GM21723 (cell line): ENCODE results near the gene RNPEPL1.

ENCODE experiments used
- ATAC-seq: cut with Tn5 transposase; IDR thresholded peaks from one replicate; pipeline ENCODE4 v1.9.1; 2021; ENCODE audit warnings: mild to moderate bottlenecking, moderate library complexity; ENCODE audit not compliant: unreplicated experiment

RNPEPL1 gene

DNA sequence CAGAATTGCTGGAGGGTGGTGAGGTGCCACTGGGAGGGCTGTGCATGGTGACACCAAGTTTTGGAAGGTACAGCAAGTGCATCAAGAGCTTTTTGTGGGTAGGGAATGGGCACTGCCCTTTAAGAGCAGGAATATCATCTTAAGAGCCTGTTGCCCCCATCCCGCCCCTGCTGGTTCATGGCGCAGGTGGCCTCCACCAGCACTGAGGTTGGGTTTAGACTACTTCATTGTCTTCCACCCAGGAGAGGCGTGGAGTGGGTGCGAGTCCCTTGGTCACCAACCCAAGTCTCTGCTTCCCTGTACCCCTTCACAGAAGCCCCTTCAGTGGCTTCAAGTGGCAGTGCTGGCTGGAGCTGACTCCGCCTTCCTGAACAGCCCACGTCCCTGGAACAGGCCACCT, 7.8 kb downstream of the RNPEPL1 start:
- no peak for ATAC-seq

DNA sequence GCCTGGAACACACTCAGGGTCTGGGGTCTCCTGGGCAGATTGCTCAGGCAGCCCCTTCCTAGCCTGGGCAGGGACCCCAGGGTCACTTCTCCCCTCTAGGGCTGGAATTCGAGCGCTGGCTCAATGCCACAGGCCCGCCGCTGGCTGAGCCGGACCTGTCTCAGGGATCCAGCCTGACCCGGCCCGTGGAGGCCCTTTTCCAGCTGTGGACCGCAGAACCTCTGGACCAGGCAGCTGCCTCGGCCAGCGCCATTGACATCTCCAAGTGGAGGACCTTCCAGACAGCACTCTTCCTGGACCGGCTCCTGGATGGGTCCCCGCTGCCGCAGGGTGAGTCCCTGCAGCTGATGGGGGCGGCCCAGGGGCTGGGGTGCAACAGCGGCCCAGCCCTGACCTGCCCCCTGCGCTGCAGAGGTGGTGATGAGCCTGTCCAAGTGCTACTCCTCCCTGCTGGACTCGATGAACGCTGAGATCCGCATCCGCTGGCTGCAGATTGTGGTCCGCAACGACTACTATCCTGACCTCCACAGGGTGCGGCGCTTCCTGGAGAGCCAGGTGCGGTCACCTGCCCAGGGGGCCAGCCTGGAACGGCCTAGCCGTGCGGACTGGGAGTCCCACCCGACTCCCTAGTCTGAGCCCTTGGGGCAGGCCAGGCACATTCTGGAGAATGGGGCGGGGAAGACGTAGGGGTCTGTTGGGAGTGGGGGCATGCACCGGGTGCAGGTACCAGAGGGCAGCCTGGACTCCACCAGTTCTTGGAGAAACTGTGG, 8.3 kb downstream of the RNPEPL1 start:
- no peak for ATAC-seq

DNA sequence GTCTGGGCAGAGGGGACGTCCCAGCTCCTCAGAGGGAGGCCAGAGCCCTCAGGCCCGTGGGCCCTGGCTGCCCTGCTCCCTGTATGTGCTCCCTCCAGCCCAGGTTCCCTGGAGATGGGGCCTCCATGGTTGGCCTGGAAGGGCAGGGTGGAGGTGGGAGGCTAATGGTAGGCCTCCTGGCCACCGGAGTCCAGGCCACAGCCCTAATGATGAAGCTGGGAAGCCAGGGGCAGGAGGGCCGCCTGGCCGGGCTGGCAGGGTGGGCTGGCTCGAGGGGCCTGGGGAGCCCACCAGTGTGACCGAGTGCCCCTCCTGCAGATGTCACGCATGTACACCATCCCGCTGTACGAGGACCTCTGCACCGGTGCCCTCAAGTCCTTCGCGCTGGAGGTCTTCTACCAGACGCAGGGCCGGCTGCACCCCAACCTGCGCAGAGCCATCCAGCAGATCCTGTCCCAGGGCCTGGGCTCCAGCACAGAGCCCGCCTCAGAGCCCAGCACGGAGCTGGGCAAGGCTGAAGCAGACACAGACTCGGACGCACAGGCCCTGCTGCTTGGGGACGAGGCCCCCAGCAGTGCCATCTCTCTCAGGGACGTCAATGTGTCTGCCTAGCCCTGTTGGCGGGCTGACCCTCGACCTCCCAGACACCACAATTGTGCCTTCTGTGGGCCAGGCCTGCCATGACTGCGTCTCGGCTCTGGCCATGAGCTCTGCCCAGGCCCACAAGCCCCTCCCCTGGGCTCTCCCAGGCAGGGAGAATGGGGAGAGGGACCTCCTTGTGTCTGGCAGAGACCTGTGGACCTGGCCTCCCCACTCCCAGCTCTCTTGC, 9.2 kb downstream of the RNPEPL1 start:
- ATAC-seq: no peak

DNA sequence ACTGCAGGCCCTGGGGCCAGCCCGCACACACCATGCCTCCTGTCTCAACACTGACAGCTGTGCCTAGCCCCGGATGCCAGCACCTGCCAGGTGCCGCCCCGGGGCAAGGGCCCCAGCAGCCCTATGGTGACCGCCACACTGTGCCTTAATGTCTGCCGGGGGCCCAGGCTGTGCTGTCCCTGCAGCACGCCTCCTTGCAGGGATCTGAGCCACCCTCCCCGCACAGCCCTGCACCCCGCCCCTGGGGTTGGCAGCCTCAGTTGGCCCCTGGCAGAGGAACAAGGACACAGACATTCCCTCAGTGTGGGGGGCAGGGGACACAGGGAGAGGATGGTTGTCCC, 9.8 kb downstream of the RNPEPL1 start:
- no peak for ATAC-seq

DNA sequence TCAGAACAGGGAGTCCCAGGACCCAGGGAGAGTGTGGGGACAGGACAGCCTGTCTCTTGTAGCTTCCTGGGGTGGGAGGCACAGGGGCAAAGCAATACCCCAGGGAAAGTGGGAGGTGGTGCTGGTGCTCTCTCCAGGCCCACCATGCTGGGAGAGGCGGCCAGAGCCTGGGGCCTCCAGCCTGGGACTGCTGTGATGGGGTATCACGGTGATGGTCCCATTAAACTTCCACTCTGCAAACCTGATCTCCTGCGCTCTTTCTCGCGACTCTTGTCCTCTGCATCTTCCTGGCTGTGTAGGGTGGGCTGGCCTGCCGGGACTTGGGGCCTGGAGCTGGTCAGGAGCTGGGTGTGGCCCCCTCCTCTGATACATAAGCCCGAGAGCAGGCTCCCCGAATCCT, 10.2 kb downstream of the RNPEPL1 start:
- no peak for ATAC-seq

DNA sequence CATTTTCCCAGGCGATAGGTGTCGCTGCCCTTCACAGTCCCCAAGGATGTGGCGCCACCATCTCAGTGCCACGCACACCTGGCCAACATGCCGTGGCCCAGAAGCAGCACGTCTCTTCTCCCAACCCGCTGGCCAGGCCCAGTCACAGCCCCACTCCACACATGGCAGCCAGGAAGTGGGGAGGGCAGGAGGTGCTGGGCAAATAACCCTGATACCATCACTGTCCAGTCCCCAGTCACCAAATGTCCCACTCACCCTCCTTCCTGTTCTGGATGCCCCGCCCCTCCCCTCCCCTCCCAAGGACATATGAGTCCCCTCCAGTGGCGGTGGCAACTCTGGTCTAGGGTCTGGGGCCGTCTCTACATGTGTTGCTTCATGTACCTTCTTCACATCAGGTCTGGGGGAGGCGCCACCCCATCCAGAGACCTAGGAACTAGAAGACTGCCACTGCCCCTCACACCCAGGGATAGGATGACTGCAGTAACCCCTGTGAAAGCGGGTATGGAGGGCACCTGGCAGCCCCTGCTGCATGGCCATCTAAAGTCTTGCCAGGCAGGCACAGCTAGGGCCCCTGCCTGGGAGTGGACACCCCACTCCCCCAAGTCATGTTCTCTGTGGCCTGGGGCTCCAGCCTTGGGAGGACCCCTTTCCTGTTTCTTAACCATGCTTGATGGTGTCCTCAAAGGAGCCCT, 10.9 kb downstream of the RNPEPL1 start:
- peak; percentile 14 for ATAC-seq

DNA sequence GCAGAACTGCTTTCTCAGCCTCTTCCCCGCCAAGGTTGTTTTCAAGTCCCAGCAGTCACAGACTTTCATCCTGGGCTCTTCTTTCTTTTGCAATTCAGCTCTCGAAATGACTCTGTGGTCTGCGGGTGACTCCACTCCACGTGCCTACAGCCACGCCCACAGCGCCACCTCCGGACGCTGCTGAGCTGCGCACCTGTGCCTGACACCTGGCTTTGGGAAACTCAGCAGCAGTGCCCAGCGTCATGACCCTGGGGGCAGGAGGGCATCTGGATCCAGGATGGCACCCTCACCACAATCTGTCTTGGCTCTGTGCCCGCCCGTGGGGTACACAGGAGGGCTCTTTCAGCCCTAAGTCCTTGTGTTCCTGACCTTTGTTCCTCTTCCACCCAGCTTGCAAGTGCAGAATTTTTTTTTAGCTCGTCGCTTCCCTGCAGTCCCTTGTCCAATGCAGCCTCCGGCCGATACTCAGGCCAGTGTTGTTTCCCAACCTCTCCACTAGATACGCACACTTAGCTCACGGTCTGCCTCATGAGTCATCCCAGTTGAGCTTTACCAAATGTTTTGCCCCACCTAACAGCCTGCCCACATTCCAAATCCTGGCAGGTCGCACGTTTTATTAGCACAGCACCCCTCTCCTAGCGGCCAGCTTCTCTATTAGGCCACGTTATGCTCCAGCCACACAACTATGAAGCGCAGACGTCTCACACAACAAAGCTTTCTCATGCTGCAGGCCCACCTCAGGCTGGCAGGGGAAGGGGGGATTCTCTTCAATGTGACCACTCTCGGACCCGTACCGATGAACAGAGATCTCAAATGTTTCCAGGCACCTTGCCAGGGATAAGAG, 11.7 kb downstream of the RNPEPL1 start:
- ATAC-seq: peak; percentile 51

DNA sequence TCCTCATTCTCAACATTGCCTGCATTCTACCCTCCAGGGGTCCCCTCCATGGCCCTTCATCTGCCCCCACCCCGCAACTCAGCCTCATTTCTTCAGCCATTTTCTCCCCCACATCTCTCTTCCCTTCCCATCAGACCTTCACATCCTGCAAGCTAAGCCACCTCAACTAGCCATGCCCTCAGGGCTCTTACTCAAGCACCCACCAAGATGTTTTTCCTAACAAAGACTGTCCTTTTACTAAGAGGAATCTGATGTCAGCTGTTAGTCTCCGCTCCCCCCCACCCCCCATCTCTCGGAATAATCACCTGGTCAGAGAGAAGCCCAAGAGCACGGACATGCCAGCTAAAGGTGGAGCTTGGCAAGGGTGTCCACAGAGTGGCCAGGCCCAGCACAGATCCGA, 13.5 kb downstream of the RNPEPL1 start:
- ATAC-seq: no peak

DNA sequence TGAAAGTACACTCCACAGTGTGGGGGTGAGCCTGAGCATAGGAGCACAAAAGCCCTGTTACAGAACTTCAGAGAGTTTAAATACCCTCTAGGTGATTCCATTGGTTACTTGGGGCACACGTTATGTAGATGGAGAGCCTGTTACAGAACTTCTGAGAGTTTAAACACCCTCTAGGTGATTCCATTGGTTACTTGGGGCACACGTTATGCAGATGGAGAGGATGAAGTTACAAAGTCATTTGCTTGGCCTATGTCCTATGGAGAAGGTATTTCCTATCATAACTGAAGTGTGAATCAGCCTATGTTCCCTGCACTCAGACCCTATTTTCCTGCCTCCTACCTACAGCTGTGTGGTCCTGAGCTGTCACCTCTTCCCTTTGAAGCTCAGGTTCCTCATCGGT, 14.5 kb downstream of the RNPEPL1 start:
- ATAC-seq: no peak

DNA sequence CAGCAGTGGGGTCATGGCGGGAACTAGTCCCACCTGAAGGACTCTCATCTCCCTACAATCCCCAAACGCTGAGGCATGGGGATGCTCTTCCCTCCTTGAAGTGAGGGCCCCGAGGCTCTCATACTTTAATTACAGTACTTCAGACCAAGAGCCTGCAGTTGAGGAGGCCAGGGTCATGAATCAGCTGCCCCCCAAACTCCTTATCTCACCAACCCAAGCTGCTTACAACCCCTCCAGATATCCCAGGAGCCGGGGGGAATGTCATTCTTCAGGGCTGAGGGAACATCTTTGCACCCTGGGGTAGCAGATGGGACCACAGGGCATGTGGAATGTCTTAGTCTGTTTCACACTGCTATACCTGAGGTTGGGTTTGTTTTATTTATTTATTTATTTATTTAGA, 15.5 kb downstream of the RNPEPL1 start:
- no peak for ATAC-seq

DNA sequence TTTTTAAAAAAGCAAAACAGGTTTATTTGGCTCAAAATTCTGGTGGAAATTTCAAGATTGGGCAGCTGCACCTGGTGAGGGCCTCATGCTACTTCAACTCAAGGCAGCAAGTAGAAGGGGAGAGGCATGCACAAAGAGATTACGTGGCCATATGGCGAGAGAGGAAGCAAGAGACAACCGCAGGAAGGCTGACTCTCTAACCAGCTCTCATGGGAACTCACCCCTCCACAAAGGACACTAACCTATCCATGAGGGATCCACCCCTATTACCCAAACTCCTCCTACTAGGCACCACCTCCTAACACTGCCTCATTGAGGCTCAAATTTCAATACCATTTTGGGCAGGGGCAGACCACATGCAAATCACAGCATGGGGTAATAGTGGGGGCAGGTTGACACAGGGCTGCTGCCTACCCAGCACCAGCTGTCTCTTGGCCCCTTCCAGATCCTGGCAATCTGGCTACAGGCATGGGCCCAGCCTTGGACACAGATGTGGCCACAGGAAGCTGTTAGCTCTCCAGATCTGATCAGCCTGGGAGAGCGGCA, 16.3 kb downstream of the RNPEPL1 start:
- ATAC-seq: peak; percentile 60

DNA sequence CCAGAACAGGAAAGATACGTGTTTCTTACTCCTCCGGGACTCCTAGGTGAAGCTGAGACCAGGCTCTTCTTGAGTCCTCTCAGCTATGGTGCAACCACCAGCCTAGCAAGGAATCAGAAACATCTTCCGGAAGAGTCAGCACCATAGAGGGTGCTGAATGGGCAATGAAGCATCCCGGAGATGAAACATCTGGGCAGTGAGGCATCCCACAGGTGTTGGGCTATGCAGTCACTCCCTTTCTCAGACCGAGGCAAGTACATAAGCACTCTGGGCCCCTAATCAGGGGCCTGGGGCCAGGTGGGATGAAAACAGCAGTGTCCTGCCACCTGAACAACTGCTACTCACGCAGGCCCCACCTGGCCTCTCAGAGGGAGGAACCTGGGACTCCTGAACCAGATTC, 16.8 kb downstream of the RNPEPL1 start:
- peak; percentile 26 for ATAC-seq

DNA sequence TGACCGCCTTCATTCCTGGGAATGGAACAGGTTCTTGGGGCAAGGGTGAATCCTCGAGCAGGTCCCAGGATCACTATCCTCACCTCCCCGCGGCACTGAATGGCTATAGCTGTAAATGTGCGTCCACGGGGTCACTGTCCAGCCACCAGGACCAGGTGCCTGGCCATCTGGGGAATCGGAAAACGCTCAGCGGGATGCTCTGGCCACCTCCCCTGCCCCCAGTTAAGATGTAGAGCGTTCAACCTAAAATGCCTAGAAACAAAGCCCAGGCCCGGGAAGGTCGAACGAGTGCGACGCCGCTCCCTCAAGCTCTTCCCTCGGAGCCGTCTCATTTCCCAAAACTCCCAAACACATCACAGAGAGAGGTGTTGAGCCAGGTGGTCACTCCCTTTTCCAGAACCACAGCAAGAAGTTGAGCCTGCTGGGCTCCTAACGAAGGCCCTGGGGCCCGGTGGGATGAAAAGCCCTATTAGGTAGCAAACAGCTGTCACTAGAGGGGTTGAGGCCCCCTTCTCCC, 17.5 kb downstream of the RNPEPL1 start:
- ATAC-seq: no peak

DNA sequence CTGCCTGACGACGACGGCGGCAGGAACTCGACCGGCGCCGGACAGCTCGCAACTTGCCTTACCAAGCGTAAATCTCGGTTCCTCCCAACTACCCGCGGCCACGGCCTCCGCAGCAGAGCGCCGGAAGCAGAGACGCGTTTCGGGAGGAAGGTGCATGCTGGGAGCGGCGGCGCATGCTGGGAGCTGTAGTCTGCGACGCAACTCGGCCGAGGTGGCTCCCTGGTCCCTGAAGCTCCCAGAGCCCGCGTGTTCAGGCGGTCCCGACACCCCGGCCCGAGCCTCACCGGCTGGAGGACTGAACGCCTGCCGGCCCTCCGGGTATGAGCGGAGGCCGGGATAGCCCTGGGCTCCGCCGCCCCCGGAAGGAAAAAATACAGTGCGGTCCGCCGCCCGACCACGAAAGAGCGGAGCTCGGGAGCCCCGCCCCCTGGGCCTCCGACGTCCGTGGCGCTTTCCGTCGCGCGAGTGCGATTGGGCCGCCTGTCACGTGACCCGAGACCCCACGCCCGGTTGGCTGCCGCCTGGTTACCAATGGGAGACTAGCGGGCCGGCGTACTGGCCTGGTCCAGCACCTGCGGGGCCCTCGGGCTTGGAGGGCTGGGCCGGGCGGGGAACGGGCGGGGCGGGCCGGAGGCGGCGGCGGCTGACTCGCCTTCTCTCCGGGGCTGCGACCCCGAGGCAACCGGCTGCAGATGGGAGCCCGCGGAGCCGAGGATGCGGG, 18.1 kb downstream of the RNPEPL1 start, which contains the start of gene CAPN10:
TSS of gene CAPN10 (plus strand) at position 537 of the 721 bp plus-strand sequence. CDS start at position 715, 178 bp downstream.
- ATAC-seq: peak; percentile 59

DNA sequence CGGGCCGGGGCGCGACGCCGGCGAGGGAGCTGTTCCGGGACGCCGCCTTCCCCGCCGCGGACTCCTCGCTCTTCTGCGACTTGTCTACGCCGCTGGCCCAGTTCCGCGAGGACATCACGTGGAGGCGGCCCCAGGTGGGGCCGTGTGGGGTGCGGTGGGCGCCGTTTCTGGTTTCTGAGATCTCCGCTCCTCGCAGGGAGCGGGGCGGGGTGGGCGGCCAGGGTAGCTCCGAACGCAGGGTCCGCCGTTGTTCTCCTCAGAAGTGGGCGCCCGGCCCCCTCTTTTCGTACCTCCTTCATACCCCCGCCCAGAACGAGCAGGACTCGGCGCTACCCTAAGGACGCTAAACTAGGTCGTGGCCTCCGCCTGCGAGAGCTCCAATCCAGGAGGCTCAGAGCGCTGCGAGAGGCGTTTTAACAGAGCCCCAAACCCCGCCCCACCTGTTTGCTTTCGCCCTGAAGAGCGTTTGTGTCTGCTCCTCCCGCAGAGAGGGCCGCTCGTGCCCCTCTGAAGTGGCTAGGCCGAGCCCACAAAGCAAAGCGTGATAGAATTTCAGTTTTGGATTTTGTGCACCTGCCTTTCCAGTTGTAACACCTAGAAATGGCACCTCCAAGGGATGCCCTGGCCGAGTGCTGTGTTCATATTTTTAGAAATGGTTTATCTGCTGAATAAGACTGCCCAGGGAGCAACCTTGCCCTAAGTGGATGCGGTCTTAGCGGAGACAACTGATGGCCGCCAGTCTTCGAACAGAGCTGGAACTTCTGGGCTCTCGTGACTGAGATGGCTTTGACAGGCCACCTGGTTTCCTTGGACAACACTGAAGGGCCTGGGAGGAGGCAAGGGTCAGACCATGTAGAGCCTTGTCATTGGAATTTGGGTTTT, 18.9 kb downstream of the RNPEPL1 start:
- peak; percentile 1 for ATAC-seq

DNA sequence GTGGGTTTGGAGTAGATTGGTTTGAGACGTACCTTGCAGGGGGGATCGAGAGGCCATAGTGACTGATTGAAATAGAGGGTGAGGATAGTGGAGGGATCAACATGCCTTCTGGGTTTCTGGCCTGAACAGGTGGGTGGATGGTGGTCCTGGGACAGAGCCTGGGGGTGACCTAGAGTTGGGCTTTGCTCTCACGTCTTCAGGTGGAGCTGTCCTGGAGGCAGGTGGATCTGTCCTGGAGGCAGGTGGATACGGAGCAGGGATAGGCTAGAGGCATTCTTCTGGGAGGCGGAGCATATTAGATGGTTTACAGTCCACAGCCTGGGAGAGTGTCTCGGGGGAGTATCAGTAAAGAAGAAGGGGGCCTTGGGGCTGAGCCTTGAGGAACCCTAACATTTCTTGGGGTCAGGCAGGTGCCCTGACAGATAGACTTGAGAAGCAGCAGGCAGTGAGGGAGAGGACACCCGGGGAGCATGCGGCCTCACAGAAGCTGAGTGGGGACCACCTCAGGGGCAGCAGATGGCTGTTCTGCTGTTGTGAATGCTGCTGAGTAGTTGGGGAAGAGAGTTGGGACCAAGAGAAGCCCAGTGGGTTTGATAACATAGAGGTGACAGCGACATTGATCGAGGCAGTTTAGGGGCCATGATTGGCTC, 19.8 kb downstream of the RNPEPL1 start:
- ATAC-seq: no peak

DNA sequence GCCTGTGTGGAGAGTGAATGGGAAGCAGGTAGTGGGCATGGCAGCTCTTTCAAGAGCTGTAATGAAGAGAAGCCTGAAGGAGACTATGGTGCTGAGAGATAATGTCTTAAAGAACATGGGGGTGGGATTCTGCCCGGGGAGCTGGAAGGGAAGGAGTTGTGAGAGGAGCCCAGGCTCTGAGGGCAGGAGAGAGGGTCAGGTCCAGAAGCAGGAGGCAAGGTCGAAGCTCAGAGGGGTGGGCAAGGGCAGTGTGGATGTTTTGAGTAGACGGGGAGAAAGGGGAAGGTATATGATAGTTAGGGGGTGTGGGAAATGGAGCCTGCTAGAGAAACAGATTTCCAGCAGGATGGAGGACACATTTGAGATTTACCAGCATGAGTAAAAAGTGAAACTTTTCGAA, 20.4 kb downstream of the RNPEPL1 start:
- ATAC-seq: no peak

DNA sequence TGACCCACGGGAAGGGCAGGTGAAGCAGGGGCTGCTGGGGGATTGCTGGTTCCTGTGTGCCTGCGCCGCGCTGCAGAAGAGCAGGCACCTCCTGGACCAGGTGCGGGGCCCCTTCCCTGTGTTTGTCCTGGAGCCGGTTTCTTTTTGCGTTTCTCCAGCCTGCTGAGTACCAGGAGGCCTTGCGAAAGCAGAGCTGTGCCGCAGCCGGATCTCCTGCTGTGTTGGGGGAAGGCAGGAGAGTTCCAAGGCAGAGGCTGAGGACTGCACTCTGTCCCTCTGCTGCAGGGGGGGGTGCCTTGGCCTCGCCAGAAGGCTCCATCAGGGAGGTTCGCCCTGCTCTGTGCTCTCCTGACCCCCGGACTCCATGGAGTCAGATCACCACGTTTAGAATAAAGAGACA, 21.1 kb downstream of the RNPEPL1 start:
- ATAC-seq: no peak
